Endodermal cell (in vitro differentiated cells): Measurements from ENCODE around the gene CEND1. TPM values are rescaled to one million over a fixed set of nuclear protein-coding genes. Genes with fewer than 3 reads are reported as not detected.
A peak's percentile ranks its signal among the peaks of the same experiment; 100 is the strongest.

Experiments
- DNase-seq: peaks from one replicate; pipeline ENCODE4 v3.0.0-alpha.2; 2017
- H3K27ac ChIP-seq: 2 replicates; pipeline ENCODE4 v1.5.1; 2013; ENCODE audit warnings: mild to moderate bottlenecking, low read depth, low read length, moderate library complexity
- H3K27me3 ChIP-seq: 2 replicates; pipeline ENCODE4 v1.6.1; 2013; ENCODE audit warnings: mild to moderate bottlenecking, low read length, moderate library complexity; ENCODE audit not compliant: insufficient read depth, control insufficient read depth, poor library complexity, severe bottlenecking
- H3K36me3 ChIP-seq: 2 replicates; pipeline ENCODE4 v1.7.0; 2013; ENCODE audit warnings: mild to moderate bottlenecking, low read length, moderate library complexity; ENCODE audit not compliant: control insufficient read depth, insufficient read depth
- H3K4me1 ChIP-seq: one replicate; pipeline ENCODE4 v1.7.0; 2013; ENCODE audit warnings: low read length; ENCODE audit not compliant: control insufficient read depth, insufficient read depth
- H3K4me3 ChIP-seq: 2 replicates; pipeline ENCODE4 v1.5.1; 2013; ENCODE audit warnings: mild to moderate bottlenecking, low read length, moderate library complexity
- H3K9ac ChIP-seq: 2 replicates; pipeline ENCODE4 v1.6.1; 2013; ENCODE audit warnings: mild to moderate bottlenecking, low read length, moderate library complexity; ENCODE audit not compliant: poor library complexity, severe bottlenecking; ENCODE audit errors: extremely low read depth
- H3K9me3 ChIP-seq: 2 replicates; pipeline ENCODE4 v1.6.1; 2013; ENCODE audit warnings: mild to moderate bottlenecking, low read length, moderate library complexity; ENCODE audit not compliant: control insufficient read depth
- H3K27ac Mint-ChIP-seq: 2 replicates; pipeline ENCODE4 v1.8.0; 2020; ENCODE audit warnings: mixed read lengths
- H3K27me3 Mint-ChIP-seq: 2 replicates; pipeline ENCODE4 v1.8.0; 2021; ENCODE audit warnings: mild to moderate bottlenecking, mixed read lengths; ENCODE audit not compliant: insufficient read depth
- H3K36me3 Mint-ChIP-seq: 2 replicates; pipeline ENCODE4 v1.8.0; 2020; ENCODE audit warnings: low read depth, mixed read lengths
- H3K4me1 Mint-ChIP-seq: 2 replicates; pipeline ENCODE4 v1.8.0; 2020; ENCODE audit warnings: mixed read lengths
- H3K4me3 Mint-ChIP-seq: 2 replicates; pipeline ENCODE4 v1.8.0; 2020; ENCODE audit warnings: mild to moderate bottlenecking, moderate library complexity, mixed read lengths
- H3K9me3 Mint-ChIP-seq: 2 replicates; pipeline ENCODE4 v1.8.0; 2020; ENCODE audit warnings: mild to moderate bottlenecking, mixed read lengths
- CTCF ChIP-seq: fragments of 200-600 bp; sonication (generic); conservative IDR thresholded peaks from 2 replicates; pipeline ENCODE4 v1.5.0; 2021; ENCODE audit warnings: antibody characterized with exemption, mild to moderate bottlenecking
- WGBS, 2 experiments: methylation state at CpG; one replicate each; pipeline versions ENCODE4 v1.1.5 to v1.1.7; 2013; ENCODE audit warnings: missing lambda C conversion rate in 2 of 2, mixed read lengths in 1 of 2; ENCODE audit not compliant: insufficient coverage in 1 of 2, insufficient read length in 1 of 2; 5-methylcytosine and 5-hydroxymethylcytosine counted together
- total RNA-seq, 2 donors: library from RNA; stranded (reverse); fragmentation: NEBNext Ultra II Directional in 1 of 2; extraction: Animal tissue kit (Norgen Biotek cat#: 25700) in 1 of 2; gene quantifications; 2 replicates in 1 of 2; 3 replicates in 1 of 2; pipeline ENCODE4 v1.2.1, GENCODE V29; 2021

The CEND1 gene
- total RNA-seq, 2 donors from 2014 or later: not detected

GRCh38 chr11:749731-750130 is 40.2 kb downstream of the CEND1 start:
- H3K4me3 ChIP-seq: no peak overlapping the region
- no peak overlapping the region for H3K27ac Mint-ChIP-seq

GRCh38 chr11:748007-748359 is 41.9 kb downstream of the CEND1 start:
- Mint-ChIP-seq H3K36me3 (peaks cover 16% of the 10 kb centered on the region), H3K27ac (peak overlapping the region; percentile 85), H3K27me3 (no peaks in the 10 kb centered on the region), H3K4me3 (peak overlapping the region; percentile 73), H3K4me1 (peaks cover 12% of the 10 kb centered on the region), H3K9me3 (no peaks in the 10 kb centered on the region)
- peak overlapping the region; percentile 93 for H3K4me3 ChIP-seq
- H3K9me3 ChIP-seq: no peaks in the 10 kb centered on the region
- no peak overlapping the region for H3K27ac ChIP-seq
- H3K27me3 ChIP-seq: no peaks in the 10 kb centered on the region
- peak overlapping the region; percentile 63 for H3K9ac ChIP-seq
- peaks cover 3% of the 10 kb centered on the region for H3K36me3 ChIP-seq
- 3 to 10% methylated on average over 6 to 18 of the region's 18 CpGs for WGBS, 2 experiments
- peaks cover 4% of the 10 kb centered on the region for H3K4me1 ChIP-seq
- TF ChIP-seq CTCF: no peak
- peak; percentile 58 for DNase-seq

More at GRCh38 chr11:749731-750130, 40.2 kb downstream of the CEND1 start:
- H3K27ac ChIP-seq: no peak overlapping the region
- Mint-ChIP-seq H3K27me3 (no peaks in the 10 kb centered on the region), H3K4me3 (no peak overlapping the region), H3K4me1 (peaks cover 12% of the 10 kb centered on the region), H3K9me3 (no peaks in the 10 kb centered on the region), H3K36me3 (peaks cover 16% of the 10 kb centered on the region)
- WGBS, 2 experiments: 89 to 95% methylated on average over 1 to 2 of the region's 2 CpGs
- no peak for DNase-seq
- no peak for TF ChIP-seq CTCF
- H3K9me3 ChIP-seq: no peaks in the 10 kb centered on the region
- no peaks in the 10 kb centered on the region for H3K27me3 ChIP-seq
- peaks cover 4% of the 10 kb centered on the region for H3K4me1 ChIP-seq
- H3K9ac ChIP-seq: no peak overlapping the region
- peaks cover 3% of the 10 kb centered on the region for H3K36me3 ChIP-seq

- peak; percentile 97 for DNase-seq
- H3K27me3 ChIP-seq: no peaks in the 10 kb centered on the region
- Mint-ChIP-seq H3K27ac (peak within 1 kb of the TSS; percentile 93), H3K4me3 (peak within 1 kb of the TSS; percentile 73), H3K4me1 (peaks cover 12% of the 10 kb centered on the region), H3K36me3 (peaks cover 10% of the 10 kb centered on the region), H3K27me3 (no peaks in the 10 kb centered on the region), H3K9me3 (no peaks in the 10 kb centered on the region)
- WGBS, 2 experiments: 0% methylated on average over 61 to 112 of the region's 112 CpGs
- peak within 1 kb of the TSS; percentile 93 for H3K4me3 ChIP-seq
- peak within 1 kb of the TSS; percentile 63 for H3K9ac ChIP-seq
- H3K4me1 ChIP-seq: peaks cover 5% of the 10 kb centered on the region
- peak within 1 kb of the TSS; percentile 84 for H3K27ac ChIP-seq
- H3K9me3 ChIP-seq: no peaks in the 10 kb centered on the region
- H3K36me3 ChIP-seq: no peaks in the 10 kb centered on the region
- peak; percentile 27 for TF ChIP-seq CTCF
These were observed 42.5 kb downstream of the CEND1 start, which contains the start of gene TALDO1 for GRCh38 chr11:747158-748006. Gene TALDO1, plus strand, starts transcription at chr11:747464. Its CDS starts 18 bp downstream, at chr11:747482.
